Fibroblast of lung (primary cell): ENCODE results near the gene CNTN1. TPM values are rescaled to one million over a fixed set of nuclear protein-coding genes. Genes with fewer than 3 reads are reported as not detected.

Experiments used
- DNase-seq, 2 donors: peaks; one replicate each; pipeline versions ENCODE4 v3.0.0 to v3.0.0-alpha.2; 2010; ENCODE audit warnings: low read depth in 2 of 2
- H2AFZ ChIP-seq: 2 replicates; pipeline ENCODE4 v1.5.1; 2012; ENCODE audit warnings: low read length, control low read depth, inconsistent platforms
- H3K27ac ChIP-seq: 2 replicates; pipeline ENCODE4 v1.5.1; 2011; ENCODE audit warnings: low read length, control low read depth; ENCODE audit not compliant: insufficient read depth
- H3K27me3 ChIP-seq: 2 replicates; pipeline ENCODE4 v1.5.1; 2011; ENCODE audit warnings: mild to moderate bottlenecking, low read length; ENCODE audit not compliant: control insufficient read depth, insufficient read depth
- H3K36me3 ChIP-seq: 2 replicates; pipeline ENCODE4 v1.5.1; 2011; ENCODE audit warnings: low read length; ENCODE audit not compliant: control insufficient read depth, insufficient read depth
- H3K4me1 ChIP-seq: 2 replicates; pipeline ENCODE4 v1.5.1; 2011; ENCODE audit warnings: low read length; ENCODE audit not compliant: control insufficient read depth, insufficient read depth; ENCODE audit errors: extremely low read depth
- H3K4me2 ChIP-seq: 2 replicates; pipeline ENCODE4 v1.5.1; 2011; ENCODE audit warnings: low read length, control low read depth; ENCODE audit not compliant: insufficient read depth; ENCODE audit errors: extremely low read depth
- H3K4me3 ChIP-seq, 4 experiments: fragments of 200-600 bp in 1 of 4; sonication (generic) in 1 of 4; replicated peaks in 1 of 4; 2 replicates each; pipeline ENCODE4 v1.5.1; 2011 to 2016; ENCODE audit warnings: low read length in 4 of 4, low read depth in 3 of 4, mild to moderate bottlenecking in 3 of 4, control low read depth in 2 of 4, inconsistent platforms in 1 of 4, mixed read lengths in 1 of 4; ENCODE audit not compliant: insufficient read depth in 1 of 4; ENCODE audit errors: control extremely low read depth in 1 of 4
- H3K79me2 ChIP-seq: 2 replicates; pipeline ENCODE4 v1.5.1; 2012; ENCODE audit warnings: mild to moderate bottlenecking, low read length, inconsistent platforms; ENCODE audit not compliant: control insufficient read depth, insufficient read depth
- H3K9ac ChIP-seq: 2 replicates; pipeline ENCODE4 v1.5.1; 2011; ENCODE audit warnings: mild to moderate bottlenecking, low read length, control low read depth; ENCODE audit not compliant: insufficient read depth
- H3K9me3 ChIP-seq: 2 replicates; pipeline ENCODE4 v1.5.1; 2012; ENCODE audit warnings: low read depth, low read length; ENCODE audit not compliant: control insufficient read depth, insufficient read depth
- H4K20me1 ChIP-seq: 2 replicates; pipeline ENCODE4 v1.5.1; 2011; ENCODE audit warnings: low read length; ENCODE audit not compliant: control insufficient read depth, insufficient read depth; ENCODE audit errors: extremely low read depth
- EZH2 ChIP-seq: IDR thresholded peaks from 2 replicates; pipeline ENCODE4 v1.5.1; 2012; ENCODE audit warnings: low read length, control low read depth, mild to moderate bottlenecking; ENCODE audit errors: missing control alignments
- polyA plus RNA-seq, 2 donors: library from polyadenylated mRNA; depleted of rRNA in 1 of 2; stranded (reverse) in 1 of 2; unstranded in 1 of 2; fragments of >200 nt; gene quantifications; 2 replicates each; pipeline ENCODE4 v1.2.1, GENCODE V29; 2011 to 2012; ENCODE audit warnings: missing spikeins in 1 of 2
- total RNA-seq: library from RNA; depleted of rRNA; stranded (reverse); fragments of >200 nt; gene quantifications from 2 replicates; pipeline ENCODE4 v1.2.1, GENCODE V29; 2014
- TF ChIP-seq, protein P1 (sequence below), 2 donors: IDR thresholded peaks in 1 of 2; conservative IDR thresholded peaks in 1 of 2; 1 replicate in 1 of 2; 2 replicates in 1 of 2; pipeline ENCODE4 v1.5.1; 2011 to 2012; ENCODE audit warnings: low read length in 2 of 2, control low read depth in 1 of 2, inconsistent platforms in 1 of 2, low read depth in 1 of 2, mild to moderate bottlenecking in 1 of 2

CNTN1 gene
- total and polyA plus RNA-seq, 2 donors (not counting 1 experiment from before 2014, with no cell fraction given): 0.22 to 0.83 TPM

DNA sequence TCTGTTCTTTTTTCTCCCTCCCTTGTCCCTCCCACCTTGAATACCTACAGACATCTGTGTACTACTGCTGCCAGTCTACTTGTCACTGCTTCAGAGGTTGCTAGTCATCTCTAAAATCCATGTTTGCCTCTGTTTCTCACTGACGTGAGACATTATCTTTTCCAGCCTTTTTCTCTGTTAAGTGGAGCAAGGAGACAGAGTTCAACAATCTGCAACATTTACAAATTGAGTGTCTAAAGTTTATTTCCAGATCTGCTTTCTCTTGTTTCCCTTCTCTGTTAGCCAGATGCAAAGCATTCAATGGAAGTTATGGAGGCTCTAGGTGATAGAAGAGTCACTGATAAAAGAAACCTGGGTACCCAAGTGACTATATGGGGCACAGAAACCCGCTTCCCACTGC, 47.5 kb upstream of the CNTN1 start:
- Histone ChIP-seq H3K27me3 (no peaks in the 10 kb centered on the region), H3K9ac (no peak overlapping the region), H4K20me1 (no peaks in the 10 kb centered on the region), H3K27ac (no peak overlapping the region), H2AFZ (no peak overlapping the region), H3K79me2 (no peaks in the 10 kb centered on the region), H3K9me3 (no peaks in the 10 kb centered on the region), H3K36me3 (no peaks in the 10 kb centered on the region), H3K4me1 (no peaks in the 10 kb centered on the region), H3K4me3 (no peak overlapping the region), H3K4me2 (no peak overlapping the region)
- TF ChIP-seq, protein P1, sequence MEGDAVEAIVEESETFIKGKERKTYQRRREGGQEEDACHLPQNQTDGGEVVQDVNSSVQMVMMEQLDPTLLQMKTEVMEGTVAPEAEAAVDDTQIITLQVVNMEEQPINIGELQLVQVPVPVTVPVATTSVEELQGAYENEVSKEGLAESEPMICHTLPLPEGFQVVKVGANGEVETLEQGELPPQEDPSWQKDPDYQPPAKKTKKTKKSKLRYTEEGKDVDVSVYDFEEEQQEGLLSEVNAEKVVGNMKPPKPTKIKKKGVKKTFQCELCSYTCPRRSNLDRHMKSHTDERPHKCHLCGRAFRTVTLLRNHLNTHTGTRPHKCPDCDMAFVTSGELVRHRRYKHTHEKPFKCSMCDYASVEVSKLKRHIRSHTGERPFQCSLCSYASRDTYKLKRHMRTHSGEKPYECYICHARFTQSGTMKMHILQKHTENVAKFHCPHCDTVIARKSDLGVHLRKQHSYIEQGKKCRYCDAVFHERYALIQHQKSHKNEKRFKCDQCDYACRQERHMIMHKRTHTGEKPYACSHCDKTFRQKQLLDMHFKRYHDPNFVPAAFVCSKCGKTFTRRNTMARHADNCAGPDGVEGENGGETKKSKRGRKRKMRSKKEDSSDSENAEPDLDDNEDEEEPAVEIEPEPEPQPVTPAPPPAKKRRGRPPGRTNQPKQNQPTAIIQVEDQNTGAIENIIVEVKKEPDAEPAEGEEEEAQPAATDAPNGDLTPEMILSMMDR (conservative IDR thresholded peaks at IDR 0.05 in 1 of 2, IDR thresholded peaks at IDR 0.05 in 1 of 2; ENCODE audit: low read depth in 1 of 2, low read length in 2 of 2): no peak
- TF ChIP-seq EZH2: no peak
- DNase-seq: no peak

- Histone ChIP-seq H3K79me2 (no peaks in the 10 kb centered on the region), H3K27ac (no peak overlapping the region), H3K9me3 (no peaks in the 10 kb centered on the region), H3K4me1 (no peaks in the 10 kb centered on the region), H3K27me3 (no peaks in the 10 kb centered on the region), H2AFZ (no peak overlapping the region), H3K9ac (no peak overlapping the region), H3K36me3 (no peaks in the 10 kb centered on the region), H4K20me1 (no peaks in the 10 kb centered on the region), H3K4me2 (no peak overlapping the region), H3K4me3 (no peak overlapping the region)
- TF ChIP-seq EZH2: no peak
- TF ChIP-seq, protein P1 (conservative IDR thresholded peaks at IDR 0.05 in 1 of 2, IDR thresholded peaks at IDR 0.05 in 1 of 2; ENCODE audit: low read depth in 1 of 2, low read length in 2 of 2): no peak
- DNase-seq: no peak
These were observed 46.9 kb upstream of the CNTN1 start for GRCh38 chr12:40645361-40645760.

DNA sequence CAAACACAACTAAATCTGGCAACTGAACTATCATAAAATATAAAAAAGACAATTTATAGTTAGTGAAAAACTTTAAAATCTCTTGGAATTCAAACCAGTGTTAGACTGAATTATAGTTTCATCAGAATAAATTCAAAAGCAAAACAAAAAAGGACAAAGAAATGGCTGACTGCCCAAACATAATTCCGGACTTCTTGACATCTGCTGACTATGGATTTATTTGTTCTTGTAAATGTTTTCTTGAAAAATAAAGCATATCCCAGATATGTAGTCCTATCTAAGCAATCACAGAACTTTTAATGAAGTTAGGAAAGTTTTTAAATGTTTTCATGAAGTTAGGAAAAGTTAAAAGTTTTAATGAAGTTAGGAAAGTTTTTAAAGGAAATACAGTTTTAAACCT, 45.8 kb upstream of the CNTN1 start:
- no peaks in the 10 kb centered on the region for H3K36me3 ChIP-seq
- H3K27ac ChIP-seq: no peak overlapping the region
- no peaks in the 10 kb centered on the region for H3K79me2 ChIP-seq
- DNase-seq: no peak
- no peaks in the 10 kb centered on the region for H3K27me3 ChIP-seq
- no peak overlapping the region for H3K9ac ChIP-seq
- TF ChIP-seq, protein P1 (conservative IDR thresholded peaks at IDR 0.05 in 1 of 2, IDR thresholded peaks at IDR 0.05 in 1 of 2; ENCODE audit: low read depth in 1 of 2, low read length in 2 of 2): no peak
- H3K9me3 ChIP-seq: no peaks in the 10 kb centered on the region
- H4K20me1 ChIP-seq: no peaks in the 10 kb centered on the region
- H2AFZ ChIP-seq: no peak overlapping the region
- no peak overlapping the region for H3K4me3 ChIP-seq
- H3K4me1 ChIP-seq: no peaks in the 10 kb centered on the region
- no peak overlapping the region for H3K4me2 ChIP-seq
